ENCODE results near the gene TMEM235. TPM values are rescaled to one million over a fixed set of nuclear protein-coding genes. Genes with fewer than 3 reads are reported as not detected.

The TMEM235 gene
- total and polyA plus RNA-seq, 9 of the 15 experiments (the other 6 are each of a cell fraction or from before 2014, with no cell fraction given): not detected

DNA sequence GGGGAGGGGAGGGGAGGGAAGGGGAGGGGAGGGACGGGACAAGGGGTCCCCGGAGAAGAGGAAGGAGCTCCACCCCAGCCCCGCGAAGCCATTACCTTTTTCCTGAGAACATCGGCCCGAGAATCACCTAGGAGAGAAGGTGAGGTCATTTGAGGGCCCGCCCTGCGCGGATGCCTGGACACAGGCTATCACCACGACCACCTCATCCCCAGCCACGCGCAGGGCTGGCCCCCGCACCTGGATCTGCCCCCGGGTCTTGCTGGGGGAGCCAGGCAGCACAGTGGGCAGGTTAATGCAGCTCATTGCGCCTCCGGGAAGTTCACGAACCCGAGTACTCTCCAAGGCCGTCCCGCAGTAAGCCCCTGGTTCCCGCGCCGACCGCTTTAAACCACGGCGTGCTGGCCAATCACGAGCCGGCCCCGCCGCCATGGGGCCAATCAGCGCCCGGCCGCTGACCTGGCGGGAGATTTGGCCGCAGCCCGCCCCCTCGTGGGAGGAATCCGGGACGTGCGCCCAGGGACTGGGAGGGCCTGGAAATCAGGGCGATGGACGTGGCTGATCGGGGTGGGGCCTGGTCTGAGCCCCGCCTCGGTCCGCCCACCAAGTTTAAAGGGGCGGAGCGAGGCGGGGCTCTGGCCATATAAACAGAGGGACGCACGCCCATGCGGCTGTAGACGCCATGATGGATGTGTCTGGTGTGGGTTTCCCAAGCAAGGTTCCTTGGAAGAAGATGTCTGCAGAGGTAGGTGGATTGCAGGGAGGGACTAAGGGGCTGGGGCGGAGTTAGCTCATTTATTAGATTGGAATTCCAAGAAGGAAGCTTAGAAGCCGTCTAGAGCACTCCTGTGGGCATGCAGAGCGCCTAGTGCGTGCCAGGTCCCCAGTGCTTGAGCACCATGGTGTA, 44.5 kb upstream of the TMEM235 start, which contains the start of the genes AFMID and TK1 (continued):
- TF ChIP-seq, protein P1, sequence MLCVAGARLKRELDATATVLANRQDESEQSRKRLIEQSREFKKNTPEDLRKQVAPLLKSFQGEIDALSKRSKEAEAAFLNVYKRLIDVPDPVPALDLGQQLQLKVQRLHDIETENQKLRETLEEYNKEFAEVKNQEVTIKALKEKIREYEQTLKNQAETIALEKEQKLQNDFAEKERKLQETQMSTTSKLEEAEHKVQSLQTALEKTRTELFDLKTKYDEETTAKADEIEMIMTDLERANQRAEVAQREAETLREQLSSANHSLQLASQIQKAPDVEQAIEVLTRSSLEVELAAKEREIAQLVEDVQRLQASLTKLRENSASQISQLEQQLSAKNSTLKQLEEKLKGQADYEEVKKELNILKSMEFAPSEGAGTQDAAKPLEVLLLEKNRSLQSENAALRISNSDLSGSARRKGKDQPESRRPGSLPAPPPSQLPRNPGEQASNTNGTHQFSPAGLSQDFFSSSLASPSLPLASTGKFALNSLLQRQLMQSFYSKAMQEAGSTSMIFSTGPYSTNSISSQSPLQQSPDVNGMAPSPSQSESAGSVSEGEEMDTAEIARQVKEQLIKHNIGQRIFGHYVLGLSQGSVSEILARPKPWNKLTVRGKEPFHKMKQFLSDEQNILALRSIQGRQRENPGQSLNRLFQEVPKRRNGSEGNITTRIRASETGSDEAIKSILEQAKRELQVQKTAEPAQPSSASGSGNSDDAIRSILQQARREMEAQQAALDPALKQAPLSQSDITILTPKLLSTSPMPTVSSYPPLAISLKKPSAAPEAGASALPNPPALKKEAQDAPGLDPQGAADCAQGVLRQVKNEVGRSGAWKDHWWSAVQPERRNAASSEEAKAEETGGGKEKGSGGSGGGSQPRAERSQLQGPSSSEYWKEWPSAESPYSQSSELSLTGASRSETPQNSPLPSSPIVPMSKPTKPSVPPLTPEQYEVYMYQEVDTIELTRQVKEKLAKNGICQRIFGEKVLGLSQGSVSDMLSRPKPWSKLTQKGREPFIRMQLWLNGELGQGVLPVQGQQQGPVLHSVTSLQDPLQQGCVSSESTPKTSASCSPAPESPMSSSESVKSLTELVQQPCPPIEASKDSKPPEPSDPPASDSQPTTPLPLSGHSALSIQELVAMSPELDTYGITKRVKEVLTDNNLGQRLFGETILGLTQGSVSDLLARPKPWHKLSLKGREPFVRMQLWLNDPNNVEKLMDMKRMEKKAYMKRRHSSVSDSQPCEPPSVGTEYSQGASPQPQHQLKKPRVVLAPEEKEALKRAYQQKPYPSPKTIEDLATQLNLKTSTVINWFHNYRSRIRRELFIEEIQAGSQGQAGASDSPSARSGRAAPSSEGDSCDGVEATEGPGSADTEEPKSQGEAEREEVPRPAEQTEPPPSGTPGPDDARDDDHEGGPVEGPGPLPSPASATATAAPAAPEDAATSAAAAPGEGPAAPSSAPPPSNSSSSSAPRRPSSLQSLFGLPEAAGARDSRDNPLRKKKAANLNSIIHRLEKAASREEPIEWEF (CRISPR knock-in tag; IDR thresholded peaks at IDR 0.05): no peak
- TF ChIP-seq LEF1 (IDR thresholded peaks at IDR 0.05) (no peak; the same call in 1 of the 2 replicates), GTF2A2 (tag; IDR thresholded peaks at IDR 0.05) (no peak), ZNF165 (CRISPR knock-in tag; IDR thresholded peaks at IDR 0.05; ENCODE audit: borderline replicate concordance) (no peak), ZNF133 (CRISPR knock-in tag; IDR thresholded peaks at IDR 0.05) (0 out of 2 replicates have a peak, but pooled peaks have one; percentile 32), SP1 (CRISPR knock-in tag; IDR thresholded peaks at IDR 0.05) (peak; percentile 97), KDM1A (IDR thresholded peaks at IDR 0.05) (peak; percentile 47 to 70; a peak in 3 of 4 replicates), ZNF785 (CRISPR knock-in tag; IDR thresholded peaks at IDR 0.05) (no peak), ELF2 (CRISPR knock-in tag; IDR thresholded peaks at IDR 0.05) (no peak), CREBBP (IDR thresholded peaks at IDR 0.05; ENCODE audit: low read depth, low read length) (no peak), HCFC1 (IDR thresholded peaks at IDR 0.05; ENCODE audit: low read depth, low read length) (peak; percentile 64), CBX1 (IDR thresholded peaks at IDR 0.05; ENCODE audit: low read depth) (no peak; the same call in 1 of the 2 replicates), HNRNPL (IDR thresholded peaks at IDR 0.05; ENCODE audit: low read depth, low read length) (0 out of 2 replicates have a peak, but pooled peaks have one; percentile 9), TAF9B (IDR thresholded peaks at IDR 0.05; ENCODE audit: partially characterized antibody) (peak; percentile 71), SIN3B (IDR thresholded peaks at IDR 0.05; ENCODE audit: low read depth) (peak; percentile 77; the same call in 1 of the 2 replicates)
- TF ChIP-seq, protein P2, sequence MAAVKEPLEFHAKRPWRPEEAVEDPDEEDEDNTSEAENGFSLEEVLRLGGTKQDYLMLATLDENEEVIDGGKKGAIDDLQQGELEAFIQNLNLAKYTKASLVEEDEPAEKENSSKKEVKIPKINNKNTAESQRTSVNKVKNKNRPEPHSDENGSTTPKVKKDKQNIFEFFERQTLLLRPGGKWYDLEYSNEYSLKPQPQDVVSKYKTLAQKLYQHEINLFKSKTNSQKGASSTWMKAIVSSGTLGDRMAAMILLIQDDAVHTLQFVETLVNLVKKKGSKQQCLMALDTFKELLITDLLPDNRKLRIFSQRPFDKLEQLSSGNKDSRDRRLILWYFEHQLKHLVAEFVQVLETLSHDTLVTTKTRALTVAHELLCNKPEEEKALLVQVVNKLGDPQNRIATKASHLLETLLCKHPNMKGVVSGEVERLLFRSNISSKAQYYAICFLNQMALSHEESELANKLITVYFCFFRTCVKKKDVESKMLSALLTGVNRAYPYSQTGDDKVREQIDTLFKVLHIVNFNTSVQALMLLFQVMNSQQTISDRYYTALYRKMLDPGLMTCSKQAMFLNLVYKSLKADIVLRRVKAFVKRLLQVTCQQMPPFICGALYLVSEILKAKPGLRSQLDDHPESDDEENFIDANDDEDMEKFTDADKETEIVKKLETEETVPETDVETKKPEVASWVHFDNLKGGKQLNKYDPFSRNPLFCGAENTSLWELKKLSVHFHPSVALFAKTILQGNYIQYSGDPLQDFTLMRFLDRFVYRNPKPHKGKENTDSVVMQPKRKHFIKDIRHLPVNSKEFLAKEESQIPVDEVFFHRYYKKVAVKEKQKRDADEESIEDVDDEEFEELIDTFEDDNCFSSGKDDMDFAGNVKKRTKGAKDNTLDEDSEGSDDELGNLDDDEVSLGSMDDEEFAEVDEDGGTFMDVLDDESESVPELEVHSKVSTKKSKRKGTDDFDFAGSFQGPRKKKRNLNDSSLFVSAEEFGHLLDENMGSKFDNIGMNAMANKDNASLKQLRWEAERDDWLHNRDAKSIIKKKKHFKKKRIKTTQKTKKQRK (IDR thresholded peaks at IDR 0.05; ENCODE audit: borderline replicate concordance, low read depth, low read length): no peak
- TF ChIP-seq, protein P3, sequence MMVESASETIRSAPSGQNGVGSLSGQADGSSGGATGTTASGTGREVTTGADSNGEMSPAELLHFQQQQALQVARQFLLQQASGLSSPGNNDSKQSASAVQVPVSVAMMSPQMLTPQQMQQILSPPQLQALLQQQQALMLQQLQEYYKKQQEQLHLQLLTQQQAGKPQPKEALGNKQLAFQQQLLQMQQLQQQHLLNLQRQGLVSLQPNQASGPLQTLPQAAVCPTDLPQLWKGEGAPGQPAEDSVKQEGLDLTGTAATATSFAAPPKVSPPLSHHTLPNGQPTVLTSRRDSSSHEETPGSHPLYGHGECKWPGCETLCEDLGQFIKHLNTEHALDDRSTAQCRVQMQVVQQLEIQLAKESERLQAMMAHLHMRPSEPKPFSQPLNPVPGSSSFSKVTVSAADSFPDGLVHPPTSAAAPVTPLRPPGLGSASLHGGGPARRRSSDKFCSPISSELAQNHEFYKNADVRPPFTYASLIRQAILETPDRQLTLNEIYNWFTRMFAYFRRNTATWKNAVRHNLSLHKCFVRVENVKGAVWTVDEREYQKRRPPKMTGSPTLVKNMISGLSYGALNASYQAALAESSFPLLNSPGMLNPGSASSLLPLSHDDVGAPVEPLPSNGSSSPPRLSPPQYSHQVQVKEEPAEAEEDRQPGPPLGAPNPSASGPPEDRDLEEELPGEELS (CRISPR knock-in tag; IDR thresholded peaks at IDR 0.05; ENCODE audit: borderline replicate concordance): peak; percentile 67; the same call in 1 of the 2 replicates
